HG02678 (cell line): ENCODE data around the gene POLR3A.

Source experiments
- ATAC-seq: cut with Tn5 transposase; IDR thresholded peaks from one replicate; pipeline ENCODE4 v1.9.1; 2021; ENCODE audit warnings: mild to moderate bottlenecking, moderate library complexity; ENCODE audit not compliant: unreplicated experiment

The POLR3A gene

DNA sequence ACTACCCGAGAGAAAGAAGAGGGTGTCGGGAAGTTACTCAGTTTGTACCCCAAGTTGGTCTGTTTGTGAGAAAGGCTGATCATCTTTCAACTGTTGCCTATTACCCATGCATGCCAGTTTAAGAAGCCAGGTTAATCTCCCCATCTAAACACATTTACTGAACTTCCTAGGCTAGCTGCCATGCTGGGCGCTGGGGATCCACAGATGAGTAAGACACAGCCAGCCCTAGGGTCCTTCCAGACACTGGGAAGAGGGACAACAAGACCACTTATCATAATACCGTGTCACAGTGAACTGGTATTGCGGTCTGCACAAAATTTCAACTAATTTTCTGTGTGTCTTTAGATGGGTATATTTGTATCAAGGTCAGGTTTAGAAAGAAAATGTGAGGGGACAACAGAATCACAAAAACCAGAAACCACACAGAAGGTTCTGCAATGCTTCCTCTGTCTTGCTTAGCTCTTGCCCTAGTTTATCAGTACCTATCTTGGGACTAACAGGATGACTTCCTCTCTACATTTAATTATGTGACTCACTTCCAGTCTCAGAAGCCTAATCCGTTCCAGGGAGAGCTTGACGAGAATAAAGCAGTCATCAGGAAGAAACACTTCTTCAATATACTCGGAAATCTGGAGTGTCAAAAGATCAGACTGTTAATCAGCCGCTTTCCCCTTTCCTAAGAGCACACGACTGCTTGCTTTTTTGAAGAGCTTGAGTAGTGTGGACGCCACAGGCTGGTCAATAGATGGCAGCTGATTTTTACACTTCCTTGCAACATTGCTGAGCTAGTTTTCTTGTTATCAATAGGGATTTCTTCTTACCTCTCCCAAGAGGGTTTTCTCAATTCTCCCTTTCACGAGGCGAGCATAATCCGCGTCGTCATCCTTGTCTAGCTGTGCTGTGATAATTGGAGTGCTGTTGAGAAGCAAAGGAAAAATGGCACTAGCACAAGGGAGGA lies 45.7 kb downstream of the POLR3A start:
- no peak for ATAC-seq

DNA sequence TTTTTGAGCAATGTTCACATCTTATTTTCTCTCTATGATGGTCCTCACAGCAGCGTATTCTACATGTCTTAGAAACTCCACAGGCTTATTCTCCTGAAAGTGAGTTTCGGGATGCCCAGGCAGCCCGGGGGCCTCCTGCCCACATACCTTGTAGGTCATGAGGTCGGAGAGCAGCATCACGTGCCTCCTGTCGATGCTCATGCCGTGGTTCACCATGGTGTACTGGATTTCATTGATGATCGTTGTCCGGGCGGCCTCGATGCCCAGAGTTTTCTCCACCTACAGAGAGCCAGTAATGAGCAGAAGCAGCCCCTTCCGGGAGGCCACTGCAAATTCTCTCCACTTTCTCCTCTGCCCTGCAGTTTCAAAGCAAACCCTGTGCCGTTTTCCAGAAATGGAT lies 48.0 kb downstream of the POLR3A start:
- ATAC-seq = no peak

DNA sequence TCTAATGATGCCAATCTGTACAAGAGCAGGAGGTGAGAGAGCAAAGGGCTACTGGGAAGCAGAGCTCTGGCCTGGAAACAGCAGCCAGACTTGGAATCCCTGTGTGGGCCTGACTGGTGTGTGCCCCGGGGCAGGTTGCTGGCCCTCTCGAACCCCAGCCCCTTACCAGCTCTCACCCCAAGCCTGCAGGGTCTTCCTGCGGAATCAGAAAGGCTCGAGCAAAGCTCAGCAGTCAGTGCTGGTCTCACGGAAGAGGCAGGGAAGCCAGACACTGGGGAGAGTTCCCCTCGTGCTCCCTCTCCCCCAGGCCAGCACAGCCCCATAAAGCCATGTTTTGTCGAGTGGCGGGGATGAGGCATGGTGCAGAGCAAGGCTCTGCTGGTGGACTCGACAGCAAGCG lies 50.1 kb downstream of the POLR3A start:
- no peak for ATAC-seq

DNA sequence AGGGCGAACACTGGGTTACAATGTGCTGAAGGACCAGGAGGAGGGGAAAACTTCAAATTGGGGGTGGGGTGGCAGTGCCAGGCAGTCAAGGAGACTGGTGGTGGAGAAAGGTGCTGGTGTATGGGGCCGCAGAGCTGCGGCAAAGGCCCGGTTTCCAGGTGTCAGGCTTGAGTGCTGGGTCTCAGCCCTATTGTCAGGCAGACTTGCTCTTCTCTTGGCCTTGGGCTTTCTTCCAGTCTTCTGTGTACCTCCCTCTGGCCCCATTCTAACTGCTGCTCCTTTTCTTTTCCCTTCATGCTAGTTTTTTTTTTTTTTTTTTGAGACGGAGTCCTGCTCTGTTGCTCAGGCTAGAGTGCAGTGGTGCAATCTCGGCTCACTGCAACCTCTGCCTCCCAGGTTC lies 51.0 kb downstream of the POLR3A start:
- no peak for ATAC-seq

DNA sequence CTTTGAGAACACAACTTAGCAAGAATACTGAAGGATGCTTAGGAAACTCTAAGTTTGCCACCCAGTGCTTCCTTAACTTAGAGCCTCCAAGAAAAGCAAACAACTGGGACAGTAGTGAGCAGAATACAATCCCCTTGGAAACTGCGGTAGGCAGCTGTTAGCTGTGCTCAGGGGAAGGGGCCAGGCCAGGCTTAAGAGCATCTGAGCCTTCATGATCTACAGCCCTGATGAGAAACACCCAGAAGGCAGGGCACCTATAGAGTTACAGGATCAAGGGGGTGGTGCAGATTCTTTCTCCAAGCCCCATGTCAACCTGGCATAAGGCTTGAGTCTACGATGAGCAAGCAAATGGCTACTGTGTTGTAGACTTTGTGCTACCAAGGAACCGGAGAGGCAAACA lies 51.4 kb downstream of the POLR3A start:
- ATAC-seq = no peak

DNA sequence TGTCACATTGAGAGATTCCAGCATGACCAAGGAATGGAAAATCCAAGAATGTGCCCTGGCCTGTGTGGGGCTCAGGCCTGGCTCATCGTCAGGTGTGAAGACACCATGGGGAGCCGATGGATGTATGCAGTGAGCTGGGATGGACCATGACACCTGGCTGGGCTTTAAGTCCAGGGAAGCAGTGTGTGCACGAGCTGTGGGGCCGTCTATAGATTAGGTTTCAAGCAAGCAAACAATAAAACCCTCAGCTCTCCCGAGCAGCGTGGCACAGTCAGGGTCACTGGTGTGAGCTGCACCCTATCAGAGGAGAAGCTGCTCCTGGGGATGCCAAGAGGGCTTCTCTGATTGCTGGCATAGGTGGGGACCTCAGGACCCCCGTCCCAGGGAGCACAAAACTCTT lies 52.3 kb downstream of the POLR3A start:
- ATAC-seq = no peak

DNA sequence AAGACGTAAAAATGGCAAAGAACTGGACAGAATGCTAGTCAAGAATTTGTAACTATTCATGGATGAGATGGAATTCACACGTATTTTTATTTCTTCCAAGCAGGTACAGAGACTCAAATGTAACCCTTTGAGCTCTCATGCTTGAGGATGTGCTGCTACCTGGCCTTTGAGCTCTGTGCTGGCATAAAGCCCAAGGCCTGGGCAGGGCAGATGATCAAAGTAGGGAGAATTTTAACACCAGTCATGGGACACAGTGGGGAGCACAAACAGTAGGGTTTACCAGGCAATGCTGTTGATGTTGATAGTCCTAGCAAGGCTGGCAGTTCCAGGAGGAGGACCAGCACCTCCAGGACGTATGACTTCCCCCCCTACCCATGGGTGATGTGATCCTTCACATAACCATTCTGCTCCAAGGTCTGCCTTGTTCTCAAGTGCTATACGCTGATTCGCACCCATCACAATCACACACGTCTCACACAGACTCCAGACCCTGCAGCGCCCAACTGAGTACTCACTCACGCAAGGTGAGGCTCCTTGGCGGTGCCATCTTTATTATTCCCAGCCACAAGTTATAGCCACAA lies 54.1 kb downstream of the POLR3A start:
- ATAC-seq = no peak

DNA sequence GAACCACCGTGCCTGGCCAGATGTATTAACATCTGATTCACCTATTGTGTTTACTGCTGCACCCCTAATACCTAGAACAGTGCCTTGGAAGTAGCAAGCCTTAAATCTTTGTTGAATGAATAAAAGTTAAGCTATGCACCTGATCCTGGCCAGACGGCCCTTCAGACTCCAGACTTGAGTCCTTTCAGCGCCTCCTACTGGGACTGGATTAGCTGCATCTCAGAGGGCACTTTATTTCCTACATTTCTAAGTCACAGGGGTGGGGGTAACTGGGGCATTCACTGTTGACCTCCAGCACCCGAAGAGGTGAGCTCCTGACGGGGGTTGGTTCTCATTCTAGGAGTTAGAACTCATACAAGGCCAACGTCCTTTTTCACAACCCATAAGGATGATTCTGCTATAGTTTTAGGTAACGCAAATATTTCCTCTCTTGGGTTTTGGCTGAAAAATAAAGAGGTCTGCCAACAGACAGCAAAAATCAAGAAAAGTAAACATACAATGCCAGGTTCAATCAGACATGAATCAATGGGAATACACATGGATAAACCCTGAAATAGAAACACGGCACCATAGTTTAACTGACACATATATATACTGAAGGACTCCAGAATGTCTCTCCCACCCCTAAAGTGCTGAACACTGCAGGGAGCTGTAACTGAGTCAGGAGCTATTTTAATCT lies 54.8 kb downstream of the POLR3A start:
- ATAC-seq = no peak

DNA sequence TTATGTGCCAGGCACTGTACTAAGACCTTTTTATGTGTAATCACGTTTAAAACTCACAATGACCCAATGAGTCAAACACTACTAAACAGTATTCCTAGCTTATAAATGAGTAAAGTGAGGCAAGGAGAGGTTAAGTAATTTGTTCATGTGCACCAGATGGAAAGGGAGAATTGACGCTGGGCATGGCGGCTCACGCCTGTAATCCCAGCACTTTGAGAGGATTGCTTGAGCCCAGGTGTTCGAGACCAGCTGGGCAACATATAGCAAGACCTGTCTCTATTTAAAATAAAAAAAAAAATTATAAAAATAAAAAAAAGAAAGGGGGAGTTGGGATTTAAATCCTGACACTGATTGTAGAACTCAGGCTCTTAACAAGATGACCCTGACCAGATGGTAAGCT lies 56.0 kb downstream of the POLR3A start:
- no peak for ATAC-seq

DNA sequence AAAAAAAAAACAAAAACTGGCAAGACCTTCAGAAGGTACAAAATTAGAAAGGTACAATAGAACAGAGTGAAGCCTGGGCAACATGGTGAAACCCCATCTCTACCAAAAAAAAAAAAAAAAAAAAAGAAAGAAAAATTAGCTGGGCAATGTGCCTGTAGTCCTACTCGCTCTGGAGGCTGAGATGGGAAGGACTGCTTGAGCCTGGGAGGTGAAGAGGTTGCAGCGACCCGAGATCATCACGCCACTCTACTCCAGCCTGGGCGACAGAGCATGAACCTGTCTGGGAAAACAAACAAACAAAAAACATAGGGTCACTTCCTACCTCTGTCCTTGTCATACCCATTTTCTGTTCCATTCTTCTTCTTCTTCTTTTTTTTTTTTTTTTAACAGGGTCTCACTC lies 57.2 kb downstream of the POLR3A start:
- ATAC-seq = no peak

DNA sequence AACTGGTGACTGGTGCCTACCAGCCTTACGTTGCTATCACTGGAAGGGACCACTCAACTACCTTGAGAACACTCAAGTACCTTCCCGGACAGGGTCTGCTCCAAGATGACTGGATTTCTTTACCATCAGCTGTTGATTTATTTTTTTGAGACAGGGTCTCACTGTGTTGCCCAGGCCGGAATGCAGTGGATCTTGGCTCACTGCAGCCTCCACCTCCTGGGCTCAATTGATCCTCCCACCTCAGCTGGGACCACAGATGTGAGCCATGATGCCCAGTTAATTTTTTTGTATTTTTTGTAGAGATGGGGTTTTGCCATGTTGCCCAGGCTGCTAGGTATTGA lies 57.5 kb downstream of the POLR3A start:
- ATAC-seq = no peak

DNA sequence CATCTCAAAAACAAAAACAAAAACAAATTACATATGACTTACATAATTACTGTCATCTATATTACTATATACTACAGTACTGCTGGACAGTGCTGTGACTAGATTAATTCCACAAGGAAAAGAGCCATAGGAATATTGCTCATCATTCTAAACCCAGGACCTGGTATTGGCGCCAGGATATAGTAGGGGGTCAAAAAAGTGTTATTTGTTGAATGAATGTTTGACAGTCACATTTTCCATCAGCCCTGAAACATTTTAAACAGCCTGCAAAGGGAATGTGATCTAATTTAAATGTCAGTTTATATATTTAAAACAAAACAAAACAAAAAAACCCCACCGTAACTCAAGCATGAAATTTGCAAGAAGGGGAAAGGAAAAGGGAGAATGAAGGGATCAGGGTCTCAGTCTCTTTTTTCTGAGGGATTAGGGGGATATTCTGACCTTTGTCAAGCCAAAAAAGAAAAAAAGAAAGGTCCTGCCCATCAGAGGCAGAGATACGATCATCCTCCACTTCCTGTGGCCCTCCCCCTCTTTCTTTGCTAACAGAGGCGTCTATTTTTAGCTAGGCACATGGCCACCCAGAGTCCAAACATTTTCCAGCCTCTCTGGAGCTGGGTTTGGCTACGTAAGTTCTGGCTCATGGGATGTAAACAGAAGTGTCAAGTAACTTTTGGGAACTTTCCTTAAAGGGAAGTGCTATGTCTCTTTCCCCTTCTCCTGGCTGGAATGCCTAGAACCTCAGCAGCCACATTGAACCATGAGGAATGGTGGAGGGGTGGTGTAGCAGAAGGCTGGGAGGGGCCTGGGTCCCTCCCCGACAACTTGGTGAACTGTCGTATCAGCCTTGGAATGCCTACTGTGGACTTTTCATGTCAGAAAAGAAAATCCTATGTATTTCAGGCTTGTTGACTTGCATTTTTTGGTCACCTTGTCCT lies 58.2 kb downstream of the POLR3A start:
- ATAC-seq = no peak

DNA sequence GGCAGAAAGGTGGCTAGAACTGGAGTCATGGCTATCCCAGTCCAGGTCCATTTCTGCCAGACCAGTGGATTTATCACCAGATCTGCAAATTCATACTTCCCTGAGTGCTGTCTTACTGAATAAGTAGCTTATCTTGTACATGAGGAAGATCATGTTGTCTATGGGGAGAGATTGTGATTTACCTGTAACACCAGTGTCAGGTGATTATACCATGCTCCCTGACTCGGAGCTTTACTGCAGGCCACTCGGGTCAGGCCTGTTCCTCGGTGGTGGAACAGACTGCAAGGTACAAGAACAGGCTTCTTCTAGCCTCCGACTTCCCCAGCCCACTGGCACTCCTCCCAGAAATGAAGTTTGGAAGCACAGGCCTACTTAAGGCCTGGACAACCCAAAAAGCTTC lies 60.2 kb downstream of the POLR3A start:
- ATAC-seq = no peak

DNA sequence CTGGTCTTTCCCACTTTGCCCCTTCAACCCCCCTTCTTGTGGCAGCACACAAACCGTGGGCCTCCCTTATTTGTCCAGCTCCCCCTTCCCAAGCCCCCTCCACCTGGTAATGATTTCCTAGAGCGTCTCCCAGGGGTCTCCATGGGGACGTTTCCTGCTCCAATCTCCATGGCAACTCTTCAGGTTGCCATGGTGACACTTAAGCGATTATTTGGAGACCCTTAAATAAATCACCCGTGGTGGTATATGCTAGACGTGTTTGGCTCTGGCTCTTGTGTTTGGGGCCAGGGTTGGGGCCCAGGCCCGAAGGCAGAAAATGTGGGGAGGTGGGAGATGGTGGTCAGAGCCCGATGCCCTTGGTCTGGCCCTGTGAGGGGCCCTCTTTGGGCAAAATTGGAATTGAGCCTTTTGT lies 61.7 kb downstream of the POLR3A start:
- no peak for ATAC-seq

DNA sequence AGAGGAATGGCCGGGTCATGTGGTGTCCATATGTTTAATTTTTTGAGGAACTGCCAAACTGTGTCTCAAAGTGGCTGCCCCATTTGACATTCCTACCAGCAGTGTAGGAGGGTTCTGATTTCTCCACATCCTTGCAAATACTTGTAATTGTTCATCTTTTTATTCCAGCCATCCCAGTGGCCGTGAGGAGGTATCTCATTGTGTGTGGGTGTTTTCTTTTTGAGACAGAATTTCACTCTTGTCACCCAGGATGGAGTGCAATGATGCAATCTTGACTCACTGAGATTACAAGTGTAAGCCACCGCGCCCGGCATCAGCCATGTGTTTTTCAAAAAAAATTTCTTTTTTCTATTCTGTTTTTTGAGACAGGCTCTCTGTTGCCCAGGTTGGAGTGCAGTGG lies 64.0 kb downstream of the POLR3A start:
- ATAC-seq = no peak

DNA sequence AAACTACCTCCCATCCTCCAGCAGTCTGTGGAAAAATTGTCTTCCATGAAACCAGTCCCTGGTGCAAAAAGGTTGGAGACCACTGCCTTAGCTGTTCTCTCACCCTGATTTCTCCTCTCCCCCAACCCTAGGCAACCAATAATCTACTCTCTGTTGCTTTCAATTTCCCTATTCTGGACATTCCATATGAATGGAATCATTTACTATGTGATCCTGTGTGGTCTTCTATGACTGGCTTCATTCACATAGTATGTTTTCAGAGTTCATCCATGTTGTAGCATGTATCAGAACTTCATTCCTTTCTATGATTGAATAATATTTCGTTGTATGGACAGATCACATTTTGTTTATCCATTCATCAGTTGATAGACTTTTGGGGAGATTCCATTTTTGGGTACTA lies 64.5 kb downstream of the POLR3A start:
- no peak for ATAC-seq

DNA sequence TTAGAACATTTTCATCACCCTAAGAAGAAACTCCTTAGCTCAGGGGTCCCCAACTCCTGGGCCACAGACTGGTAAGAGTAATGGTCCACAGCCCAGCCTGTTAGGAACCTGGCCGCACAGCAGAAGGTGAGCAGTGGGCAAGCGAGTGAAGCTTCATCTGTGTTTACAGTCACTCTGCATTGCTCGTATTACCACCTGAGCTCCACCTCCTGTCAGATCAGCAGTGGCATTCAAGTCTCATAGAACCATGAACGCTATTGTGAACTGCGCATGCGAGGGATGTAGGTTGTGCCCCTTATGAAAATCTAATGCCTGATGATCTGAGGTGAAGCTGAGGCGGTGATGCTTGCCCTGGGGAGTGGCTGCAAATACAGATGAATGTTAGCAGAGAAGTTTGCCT lies 65.4 kb downstream of the POLR3A start:
- no peak for ATAC-seq

DNA sequence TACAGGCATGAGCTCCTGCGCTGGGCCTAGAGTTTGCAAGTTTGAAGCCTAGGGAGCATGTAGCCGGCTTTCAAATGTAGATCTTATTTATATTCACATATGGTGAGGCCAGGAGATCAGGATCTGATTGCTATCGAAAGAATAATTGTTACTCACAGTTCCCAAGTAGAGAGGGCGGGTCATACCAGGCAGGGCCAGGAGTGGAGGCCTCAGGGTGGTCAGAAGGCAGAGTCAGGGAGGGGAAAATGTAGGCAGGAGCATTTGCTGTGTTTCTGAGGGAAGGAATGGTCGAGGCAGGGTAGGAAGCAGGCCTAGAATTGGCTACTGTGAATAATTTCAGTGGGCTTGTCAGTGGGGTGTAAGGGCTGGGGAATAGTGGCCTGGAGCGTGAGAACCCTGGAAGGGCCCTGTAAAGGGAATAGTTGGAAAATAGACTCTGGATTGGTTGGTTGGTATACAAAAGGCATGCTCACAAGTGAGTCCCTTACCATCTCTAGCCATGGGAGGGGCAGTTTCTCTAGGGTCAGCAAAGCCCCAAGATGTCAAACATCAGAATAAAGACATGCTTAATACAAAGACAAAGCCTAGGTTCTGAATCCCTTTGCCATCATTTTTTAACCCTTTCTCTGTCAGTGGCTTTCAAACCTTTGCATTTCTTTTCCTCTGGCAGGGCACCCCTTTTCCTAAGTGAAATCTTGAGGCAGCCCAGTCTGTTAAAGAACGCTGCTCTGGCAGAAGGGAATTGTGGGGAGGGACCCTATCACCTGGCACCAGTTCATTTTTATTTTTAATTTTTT lies 66.8 kb downstream of the POLR3A start:
- ATAC-seq = no peak

DNA sequence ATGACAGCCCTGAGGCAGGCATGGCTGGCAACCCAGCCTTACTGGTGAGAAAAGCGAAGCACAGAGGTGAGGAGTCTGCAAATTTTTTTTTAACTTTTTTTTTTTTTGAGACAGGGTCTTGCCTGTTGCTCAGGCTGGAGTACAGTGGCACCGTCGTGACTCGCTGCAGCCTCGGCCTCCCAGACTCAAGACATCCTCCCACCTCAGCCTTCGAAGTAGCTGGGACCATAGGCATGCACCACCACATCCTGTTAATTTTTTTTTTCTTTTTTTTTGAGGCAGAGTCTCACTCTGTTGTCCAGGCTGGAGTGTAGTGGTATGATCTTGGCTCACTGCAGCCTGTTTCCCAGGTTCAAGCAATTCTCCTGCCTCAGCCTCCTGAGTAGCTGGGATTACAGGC lies 67.6 kb downstream of the POLR3A start:
- ATAC-seq = no peak

DNA sequence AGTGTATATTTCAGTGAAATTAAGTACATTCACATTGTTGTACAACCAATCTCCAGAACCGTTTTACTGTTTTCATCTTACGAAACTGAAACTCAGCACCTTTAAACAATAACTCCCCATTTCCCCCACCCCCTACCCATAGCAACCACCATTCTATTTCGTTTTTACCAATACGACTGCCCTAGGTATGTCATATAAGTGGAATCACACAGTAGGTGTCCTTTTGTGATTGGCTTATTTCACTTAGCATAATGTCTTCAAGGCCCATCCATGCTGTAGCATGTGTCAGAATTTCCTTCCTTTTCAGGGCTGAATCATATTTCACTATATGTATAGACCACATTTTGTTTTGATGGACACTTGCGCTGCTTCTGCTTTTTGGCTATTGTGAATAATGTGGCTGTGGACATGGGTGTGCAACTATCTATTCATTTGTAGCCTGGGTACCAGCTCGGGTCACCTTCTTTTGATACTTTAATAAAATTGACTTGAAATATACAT lies 68.4 kb downstream of the POLR3A start:
- no peak for ATAC-seq
